ENCODE data around the gene PRPF40B. TPM values are rescaled to one million over a fixed set of nuclear protein-coding genes. Genes with fewer than 3 reads are reported as not detected.

PRPF40B gene
- total RNA-seq, 4 donors from 2014 or later, result 15.6 to 22.2 (median 17.5) TPM

DNA sequence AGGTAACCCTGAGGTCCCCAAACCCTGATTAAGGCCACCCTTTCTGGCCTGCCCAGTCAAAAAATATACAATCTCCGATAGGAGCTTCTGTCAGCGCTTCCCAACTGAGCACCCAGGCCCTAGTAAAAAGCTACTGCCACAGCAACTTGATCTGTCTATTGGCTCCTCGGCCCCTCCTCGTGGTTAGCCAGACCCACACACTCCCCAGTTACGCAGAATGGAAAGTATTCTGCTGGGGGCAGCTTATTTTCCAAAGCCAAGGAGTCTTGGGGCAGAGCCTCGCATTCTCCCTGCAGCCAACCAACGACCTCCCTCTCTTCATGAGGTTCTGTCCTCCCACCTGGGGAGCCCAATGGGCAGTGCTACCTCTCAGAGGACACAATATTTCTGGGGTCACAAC, 51.8 kb downstream of the PRPF40B start:
- H3K4me3 ChIP-seq (ENCODE audit: low read depth, poor library complexity, severe bottlenecking), result no peak overlapping the region
- no peak for DNase-seq (ENCODE audit: low spot score in 2 of 2)
- WGBS, 2 donors, result 74 to 85% methylated on average over 7 of the region's 7 CpGs
- intact Hi-C loops (cut with DNase I; ENCODE audit: low total_unique reads), result no loop called here
- no peak for TF ChIP-seq POLR2A (IDR thresholded peaks at IDR 0.05)
- TF ChIP-seq, protein P1, sequence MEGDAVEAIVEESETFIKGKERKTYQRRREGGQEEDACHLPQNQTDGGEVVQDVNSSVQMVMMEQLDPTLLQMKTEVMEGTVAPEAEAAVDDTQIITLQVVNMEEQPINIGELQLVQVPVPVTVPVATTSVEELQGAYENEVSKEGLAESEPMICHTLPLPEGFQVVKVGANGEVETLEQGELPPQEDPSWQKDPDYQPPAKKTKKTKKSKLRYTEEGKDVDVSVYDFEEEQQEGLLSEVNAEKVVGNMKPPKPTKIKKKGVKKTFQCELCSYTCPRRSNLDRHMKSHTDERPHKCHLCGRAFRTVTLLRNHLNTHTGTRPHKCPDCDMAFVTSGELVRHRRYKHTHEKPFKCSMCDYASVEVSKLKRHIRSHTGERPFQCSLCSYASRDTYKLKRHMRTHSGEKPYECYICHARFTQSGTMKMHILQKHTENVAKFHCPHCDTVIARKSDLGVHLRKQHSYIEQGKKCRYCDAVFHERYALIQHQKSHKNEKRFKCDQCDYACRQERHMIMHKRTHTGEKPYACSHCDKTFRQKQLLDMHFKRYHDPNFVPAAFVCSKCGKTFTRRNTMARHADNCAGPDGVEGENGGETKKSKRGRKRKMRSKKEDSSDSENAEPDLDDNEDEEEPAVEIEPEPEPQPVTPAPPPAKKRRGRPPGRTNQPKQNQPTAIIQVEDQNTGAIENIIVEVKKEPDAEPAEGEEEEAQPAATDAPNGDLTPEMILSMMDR (IDR thresholded peaks at IDR 0.05), result no peak

DNA sequence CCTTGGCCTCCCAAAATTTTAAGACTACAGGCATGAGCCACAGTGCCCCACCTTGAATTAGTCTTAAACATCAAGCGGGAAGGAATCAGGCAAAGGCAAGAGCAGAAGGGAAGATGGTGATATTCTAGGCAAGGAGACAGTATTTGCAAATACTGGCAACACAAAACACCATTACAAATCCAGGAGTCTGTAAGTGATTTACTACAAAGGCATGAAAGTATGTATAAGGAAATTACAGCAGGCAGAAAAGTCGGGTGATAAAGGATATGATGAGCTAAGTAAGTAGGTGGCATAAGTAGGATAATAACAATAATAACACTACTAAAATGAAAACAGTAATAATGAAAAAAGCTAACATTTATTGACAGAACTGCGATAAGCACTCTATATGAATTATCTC, 55.4 kb downstream of the PRPF40B start:
- WGBS, 2 donors, result 75 to 92% methylated on average over 3 of the region's 3 CpGs
- TF ChIP-seq, protein P1 (IDR thresholded peaks at IDR 0.05), result no peak
- TF ChIP-seq POLR2A (IDR thresholded peaks at IDR 0.05), result no peak
- intact Hi-C loops (cut with DNase I; ENCODE audit: low total_unique reads), result no loop called here
- DNase-seq (ENCODE audit: low spot score in 2 of 2), result no peak
- no peak overlapping the region for H3K4me3 ChIP-seq (ENCODE audit: low read depth, poor library complexity, severe bottlenecking)

DNA sequence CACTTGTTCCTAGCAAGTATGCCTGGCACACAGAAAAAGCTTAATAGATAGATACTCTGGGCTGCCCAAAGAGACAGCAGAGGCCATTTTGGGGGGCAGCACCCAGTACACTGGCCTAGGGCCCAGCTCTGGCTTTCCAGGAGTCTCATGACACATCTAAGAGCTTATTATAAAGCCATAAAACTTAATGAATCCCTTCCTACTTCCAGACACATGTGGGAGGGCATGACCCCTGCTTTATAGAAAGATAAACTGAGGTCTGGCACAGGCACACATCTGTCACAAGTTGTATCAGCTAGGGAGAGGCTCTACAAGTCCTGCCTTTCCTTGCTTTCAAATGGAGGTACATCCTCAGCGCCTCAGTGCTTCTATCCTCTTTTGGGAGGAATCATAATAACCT, 56.7 kb downstream of the PRPF40B start:
- H3K4me3 ChIP-seq (ENCODE audit: low read depth, poor library complexity, severe bottlenecking), result no peak overlapping the region
- WGBS, 2 donors, result 90 to 97% methylated on average over 1 of the region's 1 CpG
- DNase-seq (ENCODE audit: low spot score in 2 of 2), result no peak
- intact Hi-C loops (cut with DNase I; ENCODE audit: low total_unique reads), result no loop called here
- TF ChIP-seq, protein P1 (IDR thresholded peaks at IDR 0.05), result no peak
- TF ChIP-seq POLR2A (IDR thresholded peaks at IDR 0.05), result no peak

DNA sequence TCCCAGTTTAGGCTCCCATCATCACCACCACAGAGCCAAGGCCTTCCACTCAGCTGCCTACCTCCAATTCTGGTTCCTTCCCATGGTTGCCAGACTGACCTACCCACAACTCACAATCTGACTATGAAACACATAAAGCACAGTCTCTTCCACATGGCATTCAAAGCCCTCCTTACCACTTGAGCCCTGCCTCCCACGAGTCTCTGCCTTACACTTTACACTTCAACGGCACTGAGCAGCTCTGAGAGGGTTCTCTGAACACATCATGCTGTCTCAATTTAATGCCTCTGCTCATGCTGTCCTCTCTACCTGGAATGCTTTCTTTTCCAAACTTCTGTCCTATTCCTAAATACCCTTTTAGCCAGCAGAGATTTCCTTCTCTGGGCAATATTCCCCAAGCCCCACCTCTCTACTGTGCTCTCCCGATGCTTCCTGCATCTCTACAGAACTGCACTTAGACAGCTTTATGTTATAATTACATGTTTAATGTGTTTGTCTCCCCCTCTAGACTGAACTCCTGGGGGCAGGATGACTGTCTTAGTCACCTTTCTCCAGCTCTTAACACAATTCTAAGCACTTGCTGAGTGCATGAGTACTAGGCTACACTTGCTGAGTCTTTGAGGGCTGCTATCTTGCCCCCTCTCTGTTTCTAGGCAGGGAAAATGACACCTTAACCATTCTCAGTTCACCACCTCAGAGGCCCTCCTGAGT, 60.4 kb downstream of the PRPF40B start:
- intact Hi-C loops (cut with DNase I; ENCODE audit: low total_unique reads), result no loop called here
- 85 to 87% methylated on average over 3 of the region's 3 CpGs for WGBS, 2 donors

DNA sequence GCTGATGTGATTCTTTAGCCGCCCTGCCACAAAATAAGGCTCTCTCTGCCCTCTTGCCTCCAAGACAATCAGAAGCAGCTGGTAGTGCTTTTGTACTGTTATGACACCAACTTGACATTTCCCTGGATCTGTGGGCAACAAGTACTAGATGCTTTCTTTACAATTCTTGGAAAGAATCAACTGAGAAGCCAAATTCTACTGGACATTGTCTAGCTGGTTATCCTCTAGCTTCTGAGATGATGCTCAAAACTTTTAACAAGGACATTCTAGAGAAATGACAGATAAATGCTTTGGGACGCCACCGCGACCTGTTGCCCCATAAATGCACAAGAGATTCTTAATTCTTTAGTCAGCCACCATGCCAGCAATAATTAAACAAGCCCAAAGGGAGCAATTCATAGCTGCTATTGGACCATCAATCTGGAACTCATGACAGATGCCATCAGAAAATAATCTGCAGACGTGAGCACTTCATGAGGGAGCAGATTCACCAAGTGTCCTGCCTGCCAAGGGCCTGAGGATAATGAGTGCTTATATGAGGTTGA, 61.0 kb downstream of the PRPF40B start:
- TF ChIP-seq, protein P1 (IDR thresholded peaks at IDR 0.05), result no peak
- no peak for TF ChIP-seq POLR2A (IDR thresholded peaks at IDR 0.05)
- 83 to 90% methylated on average over 5 of the region's 5 CpGs for WGBS, 2 donors
- no peak overlapping the region for H3K4me3 ChIP-seq (ENCODE audit: low read depth, poor library complexity, severe bottlenecking)
- intact Hi-C loops (cut with DNase I; ENCODE audit: low total_unique reads), result no loop called here
- DNase-seq (ENCODE audit: low spot score in 2 of 2), result no peak

More for the DNA sequence above, 60.4 kb downstream of the PRPF40B start:
- no peak for TF ChIP-seq POLR2A (IDR thresholded peaks at IDR 0.05)
- TF ChIP-seq, protein P1 (IDR thresholded peaks at IDR 0.05), result no peak
- no peak overlapping the region for H3K4me3 ChIP-seq (ENCODE audit: low read depth, poor library complexity, severe bottlenecking)
- DNase-seq (ENCODE audit: low spot score in 2 of 2), result no peak

Data from lower leg skin (tissue), 4 donors.